ENCODE measurements around the gene KCNH6.
A peak's percentile ranks its signal among the peaks of the same experiment; 100 is the strongest.

The KCNH6 gene, protein sequence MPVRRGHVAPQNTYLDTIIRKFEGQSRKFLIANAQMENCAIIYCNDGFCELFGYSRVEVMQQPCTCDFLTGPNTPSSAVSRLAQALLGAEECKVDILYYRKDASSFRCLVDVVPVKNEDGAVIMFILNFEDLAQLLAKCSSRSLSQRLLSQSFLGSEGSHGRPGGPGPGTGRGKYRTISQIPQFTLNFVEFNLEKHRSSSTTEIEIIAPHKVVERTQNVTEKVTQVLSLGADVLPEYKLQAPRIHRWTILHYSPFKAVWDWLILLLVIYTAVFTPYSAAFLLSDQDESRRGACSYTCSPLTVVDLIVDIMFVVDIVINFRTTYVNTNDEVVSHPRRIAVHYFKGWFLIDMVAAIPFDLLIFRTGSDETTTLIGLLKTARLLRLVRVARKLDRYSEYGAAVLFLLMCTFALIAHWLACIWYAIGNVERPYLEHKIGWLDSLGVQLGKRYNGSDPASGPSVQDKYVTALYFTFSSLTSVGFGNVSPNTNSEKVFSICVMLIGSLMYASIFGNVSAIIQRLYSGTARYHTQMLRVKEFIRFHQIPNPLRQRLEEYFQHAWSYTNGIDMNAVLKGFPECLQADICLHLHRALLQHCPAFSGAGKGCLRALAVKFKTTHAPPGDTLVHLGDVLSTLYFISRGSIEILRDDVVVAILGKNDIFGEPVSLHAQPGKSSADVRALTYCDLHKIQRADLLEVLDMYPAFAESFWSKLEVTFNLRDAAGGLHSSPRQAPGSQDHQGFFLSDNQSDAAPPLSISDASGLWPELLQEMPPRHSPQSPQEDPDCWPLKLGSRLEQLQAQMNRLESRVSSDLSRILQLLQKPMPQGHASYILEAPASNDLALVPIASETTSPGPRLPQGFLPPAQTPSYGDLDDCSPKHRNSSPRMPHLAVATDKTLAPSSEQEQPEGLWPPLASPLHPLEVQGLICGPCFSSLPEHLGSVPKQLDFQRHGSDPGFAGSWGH

DNA sequence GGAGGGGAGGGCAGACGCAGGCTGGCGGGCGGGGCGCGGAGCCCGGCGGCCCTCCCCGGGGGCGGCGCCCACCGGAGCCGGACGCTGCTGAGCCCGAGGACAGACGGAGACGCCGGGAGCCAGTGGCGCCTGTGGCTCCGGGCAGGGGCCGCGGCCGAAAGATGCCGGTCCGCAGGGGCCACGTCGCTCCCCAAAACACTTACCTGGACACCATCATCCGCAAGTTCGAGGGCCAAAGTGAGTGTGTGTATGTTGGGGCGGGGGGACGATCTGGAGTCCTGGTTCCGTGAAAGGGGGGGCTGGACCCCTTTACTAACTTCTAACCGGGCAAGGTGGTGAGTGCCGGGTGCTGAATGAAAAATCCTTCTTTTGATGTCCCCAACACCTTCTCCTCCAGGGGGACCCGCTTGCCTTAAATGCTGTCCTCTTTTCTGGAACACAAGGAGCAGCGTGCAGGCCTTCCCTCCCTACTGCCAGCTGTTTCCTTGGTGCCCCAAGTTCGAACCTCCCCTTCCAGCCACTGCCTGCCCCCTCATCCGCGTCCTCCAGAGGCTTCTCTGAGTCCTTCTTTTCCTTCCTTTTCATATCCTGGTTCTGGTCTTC lies at the start of gene KCNH6:
KCNH6 (plus strand) TSS at position 106 of the 603 bp plus-strand sequence; CDS start at position 162, 56 bp downstream.
- peak; percentile 25 for DNase-seq

DNA sequence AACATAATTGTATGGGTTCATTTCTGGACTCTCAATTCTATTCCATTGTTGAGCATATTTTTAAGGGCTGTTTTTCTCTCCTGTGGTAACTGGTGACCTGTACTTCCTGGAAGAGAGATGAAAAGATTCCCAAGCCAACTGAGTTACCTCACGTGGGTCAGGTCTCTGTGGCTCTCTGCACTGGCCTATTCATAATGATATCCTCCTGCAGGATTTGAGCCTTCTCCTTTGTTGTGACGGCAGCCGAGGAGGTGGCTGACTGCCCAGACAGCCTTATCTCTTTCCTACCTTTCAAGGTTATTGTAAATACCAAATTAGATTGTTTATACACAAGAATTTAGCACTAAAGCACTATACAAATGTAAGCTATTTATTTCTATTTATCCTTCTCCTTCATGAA lies 49.0 kb upstream of the KCNH6 start:
- DNase-seq = no peak

DNA sequence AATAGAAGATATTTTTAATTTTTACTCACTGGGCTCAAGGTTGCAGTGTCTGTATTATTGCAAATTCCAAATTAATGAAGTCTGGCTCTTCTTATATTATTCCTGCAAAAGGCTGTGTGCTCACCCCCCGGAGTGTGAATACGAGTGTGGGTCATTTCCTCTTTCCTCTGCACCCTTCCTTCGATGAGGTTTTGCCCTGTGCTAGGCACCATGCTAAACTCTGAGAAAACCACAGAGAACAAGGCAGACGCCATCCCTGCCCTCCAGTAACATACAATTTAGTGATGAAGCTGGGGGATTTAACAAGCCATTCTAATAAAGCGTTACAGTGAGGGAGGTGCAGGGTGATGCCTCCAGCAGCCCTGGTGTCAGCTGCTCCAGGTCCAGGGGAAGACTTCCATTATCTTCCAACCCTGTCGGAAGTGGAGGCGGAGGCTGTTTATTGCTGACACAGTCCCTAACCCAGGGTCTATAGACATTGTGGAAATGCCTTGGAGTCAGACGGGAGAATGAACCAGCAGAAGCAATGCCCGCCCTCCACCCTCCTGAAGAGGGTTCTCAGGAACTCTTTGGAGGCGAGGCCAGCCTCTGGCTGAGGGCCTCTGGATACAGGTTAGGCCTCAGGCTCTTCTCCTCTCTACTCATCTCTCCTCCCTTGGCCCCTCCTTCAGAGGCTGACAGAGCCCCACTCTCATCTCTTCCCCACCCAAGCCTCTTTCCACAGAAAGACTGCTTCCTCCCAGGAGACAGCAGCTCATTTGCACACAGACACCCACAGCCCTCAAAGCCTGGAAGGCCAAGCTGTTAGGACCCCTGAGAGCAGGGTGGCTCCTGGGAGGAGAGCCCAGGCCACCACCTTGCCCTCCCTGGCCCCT lies 48.3 kb upstream of the KCNH6 start:
- DNase-seq = no peak

DNA sequence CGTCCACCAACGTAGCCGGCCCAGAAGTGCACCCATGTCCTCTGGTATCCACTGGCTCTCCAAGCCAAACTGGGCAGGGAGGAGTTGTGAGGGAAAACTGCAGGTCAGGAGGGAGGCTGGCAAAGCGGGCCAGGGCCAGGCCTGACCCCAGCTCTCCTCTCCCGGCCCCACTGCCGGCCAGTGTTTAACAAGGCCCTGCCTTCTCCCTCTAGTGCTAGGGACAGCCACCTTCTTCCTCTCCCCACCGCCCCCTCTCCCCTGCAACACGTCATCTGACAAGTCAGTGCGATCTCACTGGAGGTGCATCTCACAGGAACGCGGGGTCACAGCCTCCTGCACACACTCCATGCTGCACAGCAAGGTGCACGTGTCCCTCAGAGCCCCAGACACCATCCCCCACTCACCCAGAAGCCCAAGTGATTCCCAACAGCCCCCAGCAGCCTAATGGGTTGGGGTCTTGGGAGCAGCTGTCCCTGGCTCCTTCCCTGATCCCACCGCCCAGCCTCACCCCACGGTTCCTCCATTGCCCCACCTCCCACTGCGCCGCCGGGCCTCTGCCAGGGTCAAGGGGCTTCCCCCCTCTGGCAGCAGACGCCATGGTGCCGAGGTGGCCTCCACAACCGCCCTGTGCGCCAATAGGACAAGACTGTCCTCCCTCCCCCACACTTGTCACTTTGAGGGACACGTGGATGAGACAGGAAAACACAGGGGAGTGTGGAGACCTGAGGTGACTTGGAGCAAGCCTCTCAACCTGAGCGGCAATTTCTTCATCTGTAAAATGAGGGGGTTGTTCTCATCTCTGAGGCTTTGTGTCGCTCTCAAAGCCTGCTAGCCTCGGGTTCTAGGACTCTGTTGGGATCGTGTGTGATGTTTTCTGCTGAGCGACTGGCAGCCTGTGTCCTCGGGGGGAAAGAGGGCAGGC lies 47.4 kb upstream of the KCNH6 start:
- DNase-seq = peak; percentile 66

DNA sequence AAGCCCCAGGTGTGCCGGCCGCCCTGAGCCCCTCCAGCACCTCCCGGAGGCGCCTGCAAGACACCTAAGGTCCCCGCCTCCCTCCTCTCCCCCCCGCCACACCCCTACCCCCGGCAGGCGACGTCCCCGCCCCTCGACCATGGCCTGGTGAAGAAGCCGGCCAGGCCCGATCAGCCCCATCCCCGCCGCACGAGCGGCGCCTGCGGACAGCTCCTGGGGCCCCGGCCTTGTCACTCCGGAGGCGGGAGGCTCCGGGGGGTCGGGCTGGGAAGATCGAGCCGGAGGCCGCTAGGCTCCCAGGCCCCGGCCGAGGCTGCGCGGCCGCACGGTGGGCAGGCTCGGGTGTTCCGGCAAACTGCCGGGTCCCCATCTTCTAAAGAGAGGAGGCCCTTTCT lies 46.7 kb upstream of the KCNH6 start:
- peak; percentile 68 for DNase-seq

DNA sequence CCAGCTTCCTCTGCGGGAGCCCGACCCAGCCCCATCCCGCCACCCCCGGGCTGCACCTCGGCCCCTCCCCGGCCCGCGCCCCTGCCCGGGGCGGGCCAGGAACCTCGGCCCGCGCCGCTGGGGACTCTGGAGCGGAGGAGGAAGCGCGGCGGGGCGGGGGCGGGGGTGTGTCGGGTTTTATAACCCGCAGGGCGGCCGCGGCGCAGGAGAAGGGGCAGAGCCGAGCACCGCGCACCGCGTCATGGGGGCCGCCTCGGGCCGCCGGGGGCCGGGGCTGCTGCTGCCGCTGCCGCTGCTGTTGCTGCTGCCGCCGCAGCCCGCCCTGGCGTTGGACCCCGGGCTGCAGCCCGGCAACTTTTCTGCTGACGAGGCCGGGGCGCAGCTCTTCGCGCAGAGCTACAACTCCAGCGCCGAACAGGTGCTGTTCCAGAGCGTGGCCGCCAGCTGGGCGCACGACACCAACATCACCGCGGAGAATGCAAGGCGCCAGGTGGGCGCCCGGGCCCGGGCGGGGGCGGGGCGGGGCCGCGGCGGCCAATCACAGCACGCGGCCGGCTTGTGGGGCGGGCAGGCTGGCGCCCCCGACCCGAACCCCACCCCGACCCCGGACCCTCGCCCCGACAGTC lies 46.2 kb upstream of the KCNH6 start, which contains the start of gene ACE:
ACE (plus strand) TSS at position 208 of the 626 bp plus-strand sequence; CDS start at position 242, 34 bp downstream.
- peak; percentile 72 for DNase-seq

DNA sequence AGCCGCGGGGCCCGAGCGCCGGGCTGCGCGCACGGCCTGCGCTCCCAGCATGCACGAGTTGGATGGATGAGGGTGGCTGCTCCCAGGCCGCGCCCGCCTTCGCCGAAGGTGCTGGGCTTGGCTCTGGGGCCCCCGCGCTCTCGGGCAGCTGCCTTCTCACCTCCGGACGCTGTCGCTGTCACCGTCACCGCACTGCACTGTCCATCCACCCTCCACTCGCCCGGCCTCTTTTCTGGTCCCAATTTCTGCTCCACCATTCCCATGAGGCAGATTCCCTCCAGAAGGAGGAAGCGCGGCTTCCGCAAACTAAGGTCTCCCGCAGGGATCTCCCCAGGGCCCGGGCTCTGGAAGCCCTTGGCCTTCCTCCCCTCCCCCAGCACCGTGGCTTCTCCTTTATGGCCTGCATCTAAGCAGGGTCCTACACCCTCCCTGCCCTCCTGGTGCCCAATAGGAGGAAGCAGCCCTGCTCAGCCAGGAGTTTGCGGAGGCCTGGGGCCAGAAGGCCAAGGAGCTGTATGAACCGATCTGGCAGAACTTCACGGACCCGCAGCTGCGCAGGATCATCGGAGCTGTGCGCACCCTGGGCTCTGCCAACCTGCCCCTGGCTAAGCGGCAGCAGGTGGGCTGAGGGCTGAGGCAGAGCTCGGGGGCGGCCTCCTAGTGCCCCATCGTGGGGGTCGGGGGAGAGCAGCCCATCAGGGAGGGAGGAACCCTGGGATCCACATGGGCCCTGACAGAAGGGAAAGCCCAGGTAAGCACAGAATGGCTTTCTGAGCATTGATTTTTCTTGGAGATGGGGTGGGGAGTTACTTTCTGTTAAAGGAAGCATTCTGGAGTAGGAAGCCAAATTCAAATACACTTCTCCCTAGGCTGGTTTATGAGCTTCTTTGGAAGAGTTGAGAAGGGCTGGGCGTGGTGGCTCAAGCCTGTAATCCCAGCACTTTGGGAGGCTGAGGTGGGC lies 45.4 kb upstream of the KCNH6 start:
- peak; percentile 57 for DNase-seq

DNA sequence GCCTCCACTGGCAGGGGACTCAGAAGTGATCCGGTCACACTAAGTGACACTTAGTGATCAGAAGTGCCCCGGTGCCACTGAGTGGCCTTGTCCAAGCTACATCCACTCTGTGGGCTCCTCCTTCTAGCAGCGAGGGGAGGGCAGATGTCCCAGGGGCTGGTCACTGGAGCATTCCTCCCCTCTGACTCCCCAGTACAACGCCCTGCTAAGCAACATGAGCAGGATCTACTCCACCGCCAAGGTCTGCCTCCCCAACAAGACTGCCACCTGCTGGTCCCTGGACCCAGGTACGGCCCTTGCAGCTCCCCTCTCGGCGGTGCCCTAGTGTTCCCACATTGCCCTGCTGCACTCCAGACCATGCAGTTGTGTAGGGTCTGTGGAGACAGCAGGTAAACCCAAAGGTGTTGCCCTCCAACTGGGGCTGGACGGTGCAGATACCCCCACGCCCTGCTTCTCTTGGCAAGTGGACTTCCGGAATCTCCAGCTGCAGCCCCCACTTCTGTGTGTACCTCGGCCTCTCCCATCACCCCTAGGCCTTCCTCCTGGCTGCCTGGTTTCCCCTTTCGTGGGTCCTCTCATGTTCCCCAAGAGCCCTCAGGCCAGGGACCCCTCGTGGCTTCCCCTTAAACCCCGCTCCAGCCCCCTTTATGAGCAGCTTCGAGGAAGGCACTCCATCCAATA lies 44.2 kb upstream of the KCNH6 start:
- peak; percentile 83 for DNase-seq

DNA sequence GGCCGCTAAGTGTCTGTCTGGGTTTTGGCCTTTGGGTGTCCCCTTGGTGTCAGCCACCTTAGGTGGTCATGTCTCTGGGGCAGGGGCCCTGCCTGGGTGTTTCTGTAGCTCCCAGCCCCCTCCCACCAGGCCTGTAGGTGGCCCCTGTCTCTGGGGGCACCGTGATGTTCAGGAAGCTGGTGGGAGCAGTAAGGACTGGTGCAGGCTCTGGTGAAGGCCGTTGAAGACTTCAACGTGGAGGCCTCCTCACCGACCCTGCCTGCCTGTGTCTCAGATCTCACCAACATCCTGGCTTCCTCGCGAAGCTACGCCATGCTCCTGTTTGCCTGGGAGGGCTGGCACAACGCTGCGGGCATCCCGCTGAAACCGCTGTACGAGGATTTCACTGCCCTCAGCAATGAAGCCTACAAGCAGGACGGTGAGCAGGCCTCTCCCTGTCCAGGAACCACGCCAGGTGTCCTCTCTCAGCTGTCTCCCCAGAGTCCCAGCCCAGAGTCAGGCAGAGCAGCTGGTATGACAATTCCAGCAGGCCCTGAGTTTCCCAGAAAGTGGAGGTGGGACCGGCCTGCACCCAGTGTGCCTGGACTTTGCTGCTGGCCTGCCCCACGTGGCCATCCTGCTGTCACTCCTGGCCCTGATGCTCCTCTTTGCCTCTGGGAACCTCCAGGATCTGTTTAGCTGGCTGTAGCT lies 43.5 kb upstream of the KCNH6 start:
- no peak for DNase-seq

DNA sequence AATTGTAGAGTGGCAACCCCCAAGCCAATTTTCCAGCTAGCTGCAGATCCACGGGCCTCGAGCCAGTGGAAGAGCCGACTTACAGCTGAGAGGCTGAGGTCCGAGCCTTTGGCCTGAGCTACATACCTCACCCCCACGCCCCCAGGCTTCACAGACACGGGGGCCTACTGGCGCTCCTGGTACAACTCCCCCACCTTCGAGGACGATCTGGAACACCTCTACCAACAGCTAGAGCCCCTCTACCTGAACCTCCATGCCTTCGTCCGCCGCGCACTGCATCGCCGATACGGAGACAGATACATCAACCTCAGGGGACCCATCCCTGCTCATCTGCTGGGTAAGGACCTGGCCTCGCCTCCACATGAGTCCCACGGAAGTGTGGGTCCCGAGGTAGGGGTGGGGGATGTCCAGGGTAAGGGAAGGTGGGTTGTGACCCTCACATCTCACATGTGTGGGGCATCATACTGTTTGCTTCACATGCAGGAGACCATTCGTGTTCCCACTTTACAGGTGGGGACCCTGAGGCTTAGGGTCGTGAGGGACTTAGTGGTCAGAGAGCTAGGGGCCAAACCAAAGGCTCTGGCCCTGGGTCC lies 42.9 kb upstream of the KCNH6 start:
- DNase-seq = no peak

DNA sequence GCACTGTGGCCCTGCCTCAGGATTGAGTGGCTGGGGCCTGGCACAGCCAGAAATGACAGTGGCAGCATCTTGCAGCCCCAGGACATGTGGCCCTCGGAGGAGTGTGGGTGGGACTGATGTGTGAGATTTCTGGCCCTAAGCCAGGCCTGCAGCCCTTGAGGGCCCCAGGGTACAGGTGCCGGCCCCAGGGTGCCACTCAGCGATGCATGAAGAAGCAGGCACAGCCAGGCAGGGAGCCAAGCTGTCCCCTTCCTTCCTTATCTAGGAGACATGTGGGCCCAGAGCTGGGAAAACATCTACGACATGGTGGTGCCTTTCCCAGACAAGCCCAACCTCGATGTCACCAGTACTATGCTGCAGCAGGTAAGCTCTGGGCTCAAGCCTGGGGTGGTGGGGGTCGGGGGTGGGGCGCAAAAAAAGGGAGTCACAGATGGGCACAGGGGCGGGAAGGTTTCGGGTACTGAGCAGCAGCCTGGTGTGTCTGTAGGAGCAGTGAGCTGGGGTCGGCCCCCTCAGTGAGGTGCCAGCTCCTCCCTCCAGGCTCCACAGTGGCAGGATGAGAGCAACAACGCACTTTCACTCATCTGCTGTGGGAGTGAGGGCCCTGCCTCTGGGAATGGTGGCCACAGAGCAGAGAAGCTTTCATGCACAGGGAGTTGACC lies 42.2 kb upstream of the KCNH6 start:
- no peak for DNase-seq

DNA sequence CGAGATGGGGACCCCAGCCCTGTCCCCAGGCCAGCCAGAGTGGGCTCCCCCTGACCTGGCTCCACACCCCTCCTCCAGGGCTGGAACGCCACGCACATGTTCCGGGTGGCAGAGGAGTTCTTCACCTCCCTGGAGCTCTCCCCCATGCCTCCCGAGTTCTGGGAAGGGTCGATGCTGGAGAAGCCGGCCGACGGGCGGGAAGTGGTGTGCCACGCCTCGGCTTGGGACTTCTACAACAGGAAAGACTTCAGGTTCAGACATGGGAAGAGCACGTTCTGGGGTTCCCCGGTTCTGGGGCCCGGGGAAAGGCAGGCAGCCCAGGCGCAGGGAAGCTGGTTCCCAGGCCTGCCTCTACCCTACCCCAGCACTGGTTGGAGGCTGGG lies 41.7 kb upstream of the KCNH6 start:
- DNase-seq = no peak

DNA sequence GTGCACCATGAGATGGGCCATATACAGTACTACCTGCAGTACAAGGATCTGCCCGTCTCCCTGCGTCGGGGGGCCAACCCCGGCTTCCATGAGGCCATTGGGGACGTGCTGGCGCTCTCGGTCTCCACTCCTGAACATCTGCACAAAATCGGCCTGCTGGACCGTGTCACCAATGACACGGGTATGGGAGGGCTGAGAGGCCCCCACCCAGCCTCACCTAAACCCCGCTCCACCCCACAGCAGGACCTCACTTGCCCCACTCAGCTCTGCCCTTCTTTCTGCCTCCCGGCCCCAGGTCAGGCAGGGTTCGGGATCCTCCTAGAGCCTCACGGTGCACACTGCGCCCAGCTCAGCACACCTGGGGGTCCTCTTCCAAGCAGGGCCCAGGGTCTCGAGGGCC lies 40.6 kb upstream of the KCNH6 start:
- no peak for DNase-seq

DNA sequence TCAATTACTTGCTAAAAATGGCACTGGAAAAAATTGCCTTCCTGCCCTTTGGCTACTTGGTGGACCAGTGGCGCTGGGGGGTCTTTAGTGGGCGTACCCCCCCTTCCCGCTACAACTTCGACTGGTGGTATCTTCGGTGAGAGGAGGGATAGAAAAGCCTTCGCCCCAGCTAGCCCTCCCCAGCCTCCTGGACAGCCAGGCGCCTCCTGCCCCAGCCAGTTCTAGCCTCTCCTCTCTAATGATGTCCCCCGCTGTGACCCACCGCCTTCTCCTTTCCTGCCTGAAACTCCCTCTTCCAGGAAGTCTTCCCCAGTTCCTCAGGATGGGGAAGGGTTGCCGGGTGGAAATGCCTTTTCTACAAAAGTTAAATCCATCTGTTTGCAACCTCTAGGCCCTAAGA lies 40.1 kb upstream of the KCNH6 start:
- no peak for DNase-seq

DNA sequence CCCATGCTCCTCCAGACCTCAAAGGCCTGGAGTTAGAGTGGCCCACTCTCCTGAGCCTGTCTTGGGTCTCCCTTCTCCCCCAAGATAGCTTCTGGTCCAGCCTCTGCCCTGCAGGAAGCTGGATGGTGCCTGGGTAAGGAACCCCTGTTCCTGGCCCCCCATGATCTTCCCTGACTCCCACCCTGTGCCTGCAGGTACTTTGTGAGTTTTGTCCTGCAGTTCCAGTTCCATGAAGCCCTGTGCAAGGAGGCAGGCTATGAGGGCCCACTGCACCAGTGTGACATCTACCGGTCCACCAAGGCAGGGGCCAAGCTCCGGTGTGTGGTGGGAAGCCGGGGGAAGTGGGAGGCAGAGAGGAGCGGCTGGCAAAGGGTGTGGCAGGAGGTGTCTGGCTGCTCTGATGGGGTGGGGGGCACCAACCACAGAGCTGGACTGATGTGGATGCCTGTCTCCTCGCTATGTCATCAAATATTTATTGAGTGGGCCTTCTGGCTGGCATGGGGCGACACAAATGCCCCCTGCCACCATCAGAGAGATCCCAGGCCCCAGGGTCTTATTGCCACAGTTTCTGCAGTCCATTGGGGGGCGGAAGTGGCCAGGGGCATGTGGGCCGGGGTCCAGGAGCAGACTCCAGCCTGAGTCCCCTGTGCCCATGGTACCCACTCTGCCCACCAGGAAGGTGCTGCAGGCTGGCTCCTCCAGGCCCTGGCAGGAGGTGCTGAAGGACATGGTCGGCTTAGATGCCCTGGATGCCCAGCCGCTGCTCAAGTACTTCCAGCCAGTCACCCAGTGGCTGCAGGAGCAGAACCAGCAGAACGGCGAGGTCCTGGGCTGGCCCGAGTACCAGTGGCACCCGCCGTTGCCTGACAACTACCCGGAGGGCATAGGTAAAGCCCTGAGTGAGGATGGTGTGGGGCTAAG lies 39.2 kb upstream of the KCNH6 start:
- no peak for DNase-seq
